Activated T-cell treated with anti-CD3 and anti-CD28 coated beads for 4 hours (primary cell): ENCODE data around the gene ULBP3.
"Not testable (repeated sequence)": the region's sequence is repeated elsewhere in the genome, so short reads cannot be mapped to it uniquely, and the experiment has no call there.

ENCODE experiments used
- DNase-seq: peaks from one replicate; pipeline ENCODE4 v3.0.0-alpha.2; 2020

ULBP3 gene

GRCh38 chr6:150075034-150075421, 6.1 kb upstream of the ULBP3 start:
- no peak for DNase-seq

- not testable (repeated sequence) for DNase-seq
Measured at GRCh38 chr6:150074396-150075033, 5.6 kb upstream of the ULBP3 start.

- no peak for DNase-seq
Measured at GRCh38 chr6:150072201-150072600, 3.3 kb upstream of the ULBP3 start.

- no peak for DNase-seq
Measured at GRCh38 chr6:150070236-150070818, 1.4 kb upstream of the ULBP3 start.

GRCh38 chr6:150069706-150070105, 785 bp upstream of the ULBP3 start:
- no peak for DNase-seq

- no peak for DNase-seq
Measured at GRCh38 chr6:150068151-150068550, 770 bp downstream of the ULBP3 start.

GRCh38 chr6:150065083-150065482, 3.8 kb downstream of the ULBP3 start:
- DNase-seq, result no peak

GRCh38 chr6:150063640-150064039, 5.3 kb downstream of the ULBP3 start:
- no peak for DNase-seq

- not testable (repeated sequence) for DNase-seq
Measured at GRCh38 chr6:150059973-150060372, 8.9 kb downstream of the ULBP3 start.

- DNase-seq, result no peak
Measured at GRCh38 chr6:150058986-150059385, 9.9 kb downstream of the ULBP3 start.

- DNase-seq, result no peak
Measured at GRCh38 chr6:150058231-150058792, 10.6 kb downstream of the ULBP3 start.

GRCh38 chr6:150057501-150057951, 11.4 kb downstream of the ULBP3 start:
- no peak for DNase-seq

GRCh38 chr6:150056916-150057315, 12.0 kb downstream of the ULBP3 start:
- no peak for DNase-seq

- no peak for DNase-seq
Measured at GRCh38 chr6:150056156-150056555, 12.8 kb downstream of the ULBP3 start.

- no peak for DNase-seq
Measured at GRCh38 chr6:150055131-150055530, 13.8 kb downstream of the ULBP3 start.

- DNase-seq, result no peak
Measured at GRCh38 chr6:150053450-150053849, 15.5 kb downstream of the ULBP3 start.

GRCh38 chr6:150050846-150051245, 18.1 kb downstream of the ULBP3 start:
- no peak for DNase-seq

GRCh38 chr6:150048099-150048498, 20.8 kb downstream of the ULBP3 start:
- DNase-seq, result no peak

- DNase-seq, result no peak
Measured at GRCh38 chr6:150046943-150047342, 22.0 kb downstream of the ULBP3 start.

GRCh38 chr6:150044621-150045145, 24.2 kb downstream of the ULBP3 start:
- DNase-seq, result no peak

- DNase-seq, result no peak
Measured at GRCh38 chr6:150043501-150044412, 25.2 kb downstream of the ULBP3 start.

- no peak for DNase-seq
Measured at GRCh38 chr6:150043096-150043495, 25.8 kb downstream of the ULBP3 start.
